ENCODE data around the gene C4orf50. TPM values are rescaled to one million over a fixed set of nuclear protein-coding genes. Genes with fewer than 3 reads are reported as not detected.

The C4orf50 gene
- total RNA-seq, 1 donor from 2014 or later = 0.05 TPM

- Mint-ChIP-seq H3K36me3 (ENCODE audit: low read depth, unreplicated experiment) (peaks cover 4% of the 10 kb centered on the region), H3K4me3 (ENCODE audit: unreplicated experiment) (no peak overlapping the region), H3K27ac (ENCODE audit: unreplicated experiment) (no peak overlapping the region), H3K27me3 (ENCODE audit: unreplicated experiment) (peaks cover 8% of the 10 kb centered on the region), H3K4me1 (ENCODE audit: unreplicated experiment) (peaks cover 5% of the 10 kb centered on the region), H3K9me3 (ENCODE audit: unreplicated experiment) (no peaks in the 10 kb centered on the region)
- no peak for TF ChIP-seq CTCF (IDR thresholded peaks at IDR 0.05; ENCODE audit: unreplicated experiment)
- no peak for DNase-seq (ENCODE audit: low spot score)
Measured at GRCh38 chr4:5973033-5973432, 45.2 kb downstream of the C4orf50 start.

GRCh38 chr4:5972571-5972970, 45.7 kb downstream of the C4orf50 start:
- no peak overlapping the region for H3K4me3 Mint-ChIP-seq (ENCODE audit: unreplicated experiment)
- no peaks in the 10 kb centered on the region for H3K9me3 Mint-ChIP-seq (ENCODE audit: unreplicated experiment)
- H3K4me1 Mint-ChIP-seq (ENCODE audit: unreplicated experiment) = peaks cover 7% of the 10 kb centered on the region
- no peak for DNase-seq (ENCODE audit: low spot score)
- H3K27me3 Mint-ChIP-seq (ENCODE audit: unreplicated experiment) = peaks cover 8% of the 10 kb centered on the region
- peaks cover 4% of the 10 kb centered on the region for H3K36me3 Mint-ChIP-seq (ENCODE audit: low read depth, unreplicated experiment)
- H3K27ac Mint-ChIP-seq (ENCODE audit: unreplicated experiment) = no peak overlapping the region
- TF ChIP-seq CTCF (IDR thresholded peaks at IDR 0.05; ENCODE audit: unreplicated experiment) = no peak

GRCh38 chr4:5971078-5971450, 47.2 kb downstream of the C4orf50 start:
- H3K4me3 Mint-ChIP-seq (ENCODE audit: unreplicated experiment) = no peak overlapping the region
- no peaks in the 10 kb centered on the region for H3K9me3 Mint-ChIP-seq (ENCODE audit: unreplicated experiment)
- H3K36me3 Mint-ChIP-seq (ENCODE audit: low read depth, unreplicated experiment) = peaks cover 4% of the 10 kb centered on the region
- peaks cover 7% of the 10 kb centered on the region for H3K4me1 Mint-ChIP-seq (ENCODE audit: unreplicated experiment)
- no peak for TF ChIP-seq CTCF (IDR thresholded peaks at IDR 0.05; ENCODE audit: unreplicated experiment)
- no peak for DNase-seq (ENCODE audit: low spot score)
- H3K27ac Mint-ChIP-seq (ENCODE audit: unreplicated experiment) = no peak overlapping the region
- H3K27me3 Mint-ChIP-seq (ENCODE audit: unreplicated experiment) = peaks cover 8% of the 10 kb centered on the region

GRCh38 chr4:5970381-5971077, 47.7 kb downstream of the C4orf50 start:
- Mint-ChIP-seq H3K9me3 (ENCODE audit: unreplicated experiment) (no peaks in the 10 kb centered on the region), H3K4me3 (ENCODE audit: unreplicated experiment) (no peak overlapping the region), H3K27me3 (ENCODE audit: unreplicated experiment) (peaks cover 9% of the 10 kb centered on the region), H3K4me1 (ENCODE audit: unreplicated experiment) (peaks cover 7% of the 10 kb centered on the region), H3K36me3 (ENCODE audit: low read depth, unreplicated experiment) (peaks cover 4% of the 10 kb centered on the region), H3K27ac (ENCODE audit: unreplicated experiment) (no peak overlapping the region)
- no peak for DNase-seq (ENCODE audit: low spot score)
- TF ChIP-seq CTCF (IDR thresholded peaks at IDR 0.05; ENCODE audit: unreplicated experiment) = no peak

- H3K27me3 Mint-ChIP-seq (ENCODE audit: unreplicated experiment) = peaks cover 9% of the 10 kb centered on the region
- no peak for TF ChIP-seq CTCF (IDR thresholded peaks at IDR 0.05; ENCODE audit: unreplicated experiment)
- DNase-seq (ENCODE audit: low spot score) = no peak
Measured at GRCh38 chr4:5969777-5970176, 48.5 kb downstream of the C4orf50 start.

More at GRCh38 chr4:5969777-5970176, 48.5 kb downstream of the C4orf50 start:
- Mint-ChIP-seq H3K9me3 (ENCODE audit: unreplicated experiment) (no peaks in the 10 kb centered on the region), H3K27ac (ENCODE audit: unreplicated experiment) (no peak overlapping the region), H3K36me3 (ENCODE audit: low read depth, unreplicated experiment) (peaks cover 4% of the 10 kb centered on the region), H3K4me1 (ENCODE audit: unreplicated experiment) (peaks cover 7% of the 10 kb centered on the region), H3K4me3 (ENCODE audit: unreplicated experiment) (no peak overlapping the region)
